Activated CD4-positive, alpha-beta T cell treated with anti-CD3 and anti-CD28 coated beads for 1 hour (primary cell): Measurements from ENCODE around the gene PLAC9.
"Not testable (repeated sequence)": the region's sequence is repeated elsewhere in the genome, so short reads cannot be mapped to it uniquely, and the experiment has no call there.

ENCODE experiments used
- DNase-seq: peaks from one replicate; pipeline ENCODE4 v3.0.0-alpha.2; 2020

Gene PLAC9

GRCh38 chr10:80132299-80133139, at the start of gene PLAC9:
PLAC9 (plus strand) TSS chr10:80132730; CDS start chr10:80132763, 33 bp downstream.
- no peak for DNase-seq

GRCh38 chr10:80090121-80090520, 42.4 kb upstream of the PLAC9 start:
- no peak for DNase-seq

GRCh38 chr10:80094231-80094630, 38.3 kb upstream of the PLAC9 start:
- DNase-seq, result no peak

- DNase-seq, result not testable (repeated sequence)
Observed at GRCh38 chr10:80098272-80098671, 34.3 kb upstream of the PLAC9 start.

GRCh38 chr10:80099295-80099694, 33.2 kb upstream of the PLAC9 start:
- DNase-seq, result not testable (repeated sequence)

GRCh38 chr10:80100116-80100515, 32.4 kb upstream of the PLAC9 start:
- DNase-seq, result no peak

- DNase-seq, result no peak
Observed at GRCh38 chr10:80100861-80101695, 31.5 kb upstream of the PLAC9 start.

- DNase-seq, result no peak
Observed at GRCh38 chr10:80104066-80104926, 28.2 kb upstream of the PLAC9 start.

GRCh38 chr10:80108576-80109239, 23.8 kb upstream of the PLAC9 start:
- DNase-seq, result no peak

GRCh38 chr10:80110986-80111385, 21.5 kb upstream of the PLAC9 start:
- no peak for DNase-seq

- DNase-seq, result no peak
Observed at GRCh38 chr10:80118669-80119068, 13.9 kb upstream of the PLAC9 start.

GRCh38 chr10:80122110-80122710, 10.3 kb upstream of the PLAC9 start:
- DNase-seq, result no peak

- DNase-seq, result no peak
Observed at GRCh38 chr10:80122746-80123145, 9.8 kb upstream of the PLAC9 start.

GRCh38 chr10:80126876-80127275, 5.7 kb upstream of the PLAC9 start:
- no peak for DNase-seq

- DNase-seq, result no peak
Observed at GRCh38 chr10:80131499-80131901, 1.0 kb upstream of the PLAC9 start.

GRCh38 chr10:80133206-80133605, 676 bp downstream of the PLAC9 start:
- no peak for DNase-seq

GRCh38 chr10:80133687-80134086, 1.2 kb downstream of the PLAC9 start:
- not testable (repeated sequence) for DNase-seq

- DNase-seq, result no peak
Observed at GRCh38 chr10:80136134-80136571, 3.6 kb downstream of the PLAC9 start.

GRCh38 chr10:80137031-80137862, 4.7 kb downstream of the PLAC9 start:
- no peak for DNase-seq

GRCh38 chr10:80137920-80138319, 5.4 kb downstream of the PLAC9 start:
- DNase-seq, result no peak

GRCh38 chr10:80139265-80139664, 6.7 kb downstream of the PLAC9 start:
- DNase-seq, result no peak
